Astrocyte of the cerebellum (primary cell): ENCODE data around the gene PRSS16.
A peak's percentile ranks its signal among the peaks of the same experiment; 100 is the strongest.
"Not testable (repeated sequence)": the region's sequence is repeated elsewhere in the genome, so short reads cannot be mapped to it uniquely, and the experiment has no call there.

Source experiments
- DNase-seq: peaks from one replicate; pipeline ENCODE4 v3.0.0-alpha.2; 2011; ENCODE audit warnings: low read depth
- H3K4me3 ChIP-seq: 2 replicates; pipeline ENCODE4 v1.5.1; 2011; ENCODE audit warnings: mild to moderate bottlenecking, low read depth, low read length, moderate library complexity
- in situ Hi-C: cut with HindIII; loops from 2 replicates; pipeline ENCODE4 v1.10.0; 2017; ENCODE audit warnings: low sequenced_read_pairs
- TF ChIP-seq, protein P1 (sequence below): IDR thresholded peaks from 2 replicates; pipeline ENCODE4 v1.5.1; 2012; ENCODE audit warnings: low read length, low read depth, moderate library complexity, mild to moderate bottlenecking; ENCODE audit errors: missing control alignments

The PRSS16 gene

DNA sequence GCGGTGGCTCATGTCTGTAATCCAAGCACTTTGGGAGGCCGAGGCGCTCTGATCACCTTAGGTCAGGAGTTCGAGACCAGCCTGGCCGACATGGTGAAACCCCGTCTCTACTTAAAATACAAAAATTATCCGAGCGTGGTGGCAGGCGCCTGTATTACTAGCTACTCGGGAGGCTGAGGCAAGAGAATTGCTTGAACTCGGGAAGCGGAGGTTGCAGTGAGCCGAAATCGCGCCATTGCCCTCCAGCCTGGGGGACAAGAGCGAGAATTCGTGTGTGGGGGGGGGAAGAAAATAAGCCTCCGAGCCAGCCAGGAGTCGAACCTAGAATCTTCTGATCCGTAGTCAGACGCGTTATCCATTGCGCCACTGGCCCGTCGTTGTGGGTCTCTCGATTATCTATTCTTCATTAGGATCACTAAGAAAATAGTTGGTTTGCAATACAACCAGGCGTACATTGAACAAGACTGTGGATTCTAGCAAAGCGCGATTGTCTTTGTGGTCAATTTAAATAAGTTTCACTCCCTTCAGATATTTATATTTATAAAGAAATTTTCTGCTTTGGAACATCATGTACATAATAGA, 33.9 kb upstream of the PRSS16 start:
- H3K4me3 ChIP-seq, result peak overlapping the region; percentile 41
- DNase-seq, result no peak
- TF ChIP-seq, protein P1, sequence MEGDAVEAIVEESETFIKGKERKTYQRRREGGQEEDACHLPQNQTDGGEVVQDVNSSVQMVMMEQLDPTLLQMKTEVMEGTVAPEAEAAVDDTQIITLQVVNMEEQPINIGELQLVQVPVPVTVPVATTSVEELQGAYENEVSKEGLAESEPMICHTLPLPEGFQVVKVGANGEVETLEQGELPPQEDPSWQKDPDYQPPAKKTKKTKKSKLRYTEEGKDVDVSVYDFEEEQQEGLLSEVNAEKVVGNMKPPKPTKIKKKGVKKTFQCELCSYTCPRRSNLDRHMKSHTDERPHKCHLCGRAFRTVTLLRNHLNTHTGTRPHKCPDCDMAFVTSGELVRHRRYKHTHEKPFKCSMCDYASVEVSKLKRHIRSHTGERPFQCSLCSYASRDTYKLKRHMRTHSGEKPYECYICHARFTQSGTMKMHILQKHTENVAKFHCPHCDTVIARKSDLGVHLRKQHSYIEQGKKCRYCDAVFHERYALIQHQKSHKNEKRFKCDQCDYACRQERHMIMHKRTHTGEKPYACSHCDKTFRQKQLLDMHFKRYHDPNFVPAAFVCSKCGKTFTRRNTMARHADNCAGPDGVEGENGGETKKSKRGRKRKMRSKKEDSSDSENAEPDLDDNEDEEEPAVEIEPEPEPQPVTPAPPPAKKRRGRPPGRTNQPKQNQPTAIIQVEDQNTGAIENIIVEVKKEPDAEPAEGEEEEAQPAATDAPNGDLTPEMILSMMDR, result no peak
- in situ Hi-C loops, result no loop called here

- in situ Hi-C loops, result no loop called here
- DNase-seq, result no peak
- TF ChIP-seq, protein P1, result no peak
- H3K4me3 ChIP-seq, result peak overlapping the region; percentile 41
These were observed 33.3 kb upstream of the PRSS16 start for GRCh38 chr6:27214126-27214601.

DNA sequence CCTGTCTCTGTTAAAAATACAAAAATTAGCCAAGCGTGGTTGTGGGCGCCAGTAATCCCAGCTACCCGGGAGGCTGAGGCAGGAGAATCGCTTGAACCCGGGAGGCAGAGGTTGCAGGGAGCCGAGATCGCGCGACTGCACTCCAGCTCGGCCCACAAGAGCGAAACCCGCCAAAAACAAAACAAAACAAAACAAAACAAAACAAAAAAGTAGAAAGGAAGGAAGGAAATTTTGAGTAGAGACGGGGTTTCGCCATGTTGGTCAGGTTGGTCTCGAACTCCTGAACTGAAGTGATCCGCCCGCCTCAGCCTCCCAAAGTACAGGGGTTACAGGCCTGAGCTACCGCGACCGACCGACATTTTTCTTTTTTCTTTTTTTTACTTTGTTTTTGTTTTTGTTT, 30.6 kb upstream of the PRSS16 start:
- TF ChIP-seq, protein P1, result no peak
- no peak overlapping the region for H3K4me3 ChIP-seq
- no peak for DNase-seq
- in situ Hi-C loops, result no loop called here

DNA sequence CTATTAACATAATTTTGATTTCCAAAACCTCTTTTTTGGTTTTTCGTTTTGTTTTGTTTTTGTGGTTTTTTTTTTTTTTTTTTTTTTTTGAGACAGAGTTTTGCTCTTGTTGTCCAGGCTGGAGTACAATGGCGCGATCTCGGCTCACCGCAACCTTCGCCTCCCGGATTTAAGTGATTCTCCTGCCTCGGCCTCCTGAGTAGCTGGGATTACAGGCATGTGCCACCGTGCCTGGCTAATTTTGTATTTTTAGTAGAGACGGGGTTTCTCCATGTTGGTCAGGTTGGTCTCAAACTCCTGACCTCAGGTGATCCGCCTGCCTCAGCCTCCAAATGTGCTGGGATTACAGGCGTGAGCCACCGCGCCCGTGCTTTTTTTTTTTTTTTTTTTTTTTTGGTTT, 24.5 kb upstream of the PRSS16 start:
- in situ Hi-C loops, H3K4me3 ChIP-seq, DNase-seq: not testable (repeated sequence)

DNA sequence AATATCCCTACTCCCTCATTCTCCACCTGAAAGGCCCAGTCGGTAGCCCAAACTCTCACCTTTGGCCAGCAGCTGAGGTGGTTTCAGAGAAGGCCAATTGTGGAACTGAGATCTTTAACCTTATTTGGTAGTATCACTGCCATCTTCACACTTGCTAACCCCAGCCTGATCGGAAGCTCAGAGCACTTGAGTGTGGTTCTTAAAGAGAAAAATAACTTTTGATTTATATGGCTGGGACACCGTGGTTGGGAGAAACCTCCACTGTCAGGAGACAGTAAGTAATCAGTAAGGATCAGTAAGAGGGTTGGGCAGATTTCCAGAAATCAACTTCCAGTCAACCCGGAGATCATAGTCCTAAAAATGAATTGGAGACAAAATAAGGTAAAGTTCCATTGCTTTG, 22.8 kb upstream of the PRSS16 start:
- TF ChIP-seq, protein P1, result no peak
- H3K4me3 ChIP-seq, result no peak overlapping the region
- in situ Hi-C loops, result no loop called here
- no peak for DNase-seq

GRCh38 chr6:27228963-27229477, 18.5 kb upstream of the PRSS16 start:
- in situ Hi-C loops, result no loop called here
- TF ChIP-seq, protein P1, result no peak
- H3K4me3 ChIP-seq, result no peak overlapping the region

GRCh38 chr6:27230758-27231111, 16.8 kb upstream of the PRSS16 start:
- DNase-seq, result no peak
- in situ Hi-C loops, result no loop called here
- H3K4me3 ChIP-seq, result no peak overlapping the region
- TF ChIP-seq, protein P1, result no peak

More at GRCh38 chr6:27228963-27229477, 18.5 kb upstream of the PRSS16 start:
- no peak for DNase-seq
